Measurements from ENCODE around the gene ERC1.

DNA sequence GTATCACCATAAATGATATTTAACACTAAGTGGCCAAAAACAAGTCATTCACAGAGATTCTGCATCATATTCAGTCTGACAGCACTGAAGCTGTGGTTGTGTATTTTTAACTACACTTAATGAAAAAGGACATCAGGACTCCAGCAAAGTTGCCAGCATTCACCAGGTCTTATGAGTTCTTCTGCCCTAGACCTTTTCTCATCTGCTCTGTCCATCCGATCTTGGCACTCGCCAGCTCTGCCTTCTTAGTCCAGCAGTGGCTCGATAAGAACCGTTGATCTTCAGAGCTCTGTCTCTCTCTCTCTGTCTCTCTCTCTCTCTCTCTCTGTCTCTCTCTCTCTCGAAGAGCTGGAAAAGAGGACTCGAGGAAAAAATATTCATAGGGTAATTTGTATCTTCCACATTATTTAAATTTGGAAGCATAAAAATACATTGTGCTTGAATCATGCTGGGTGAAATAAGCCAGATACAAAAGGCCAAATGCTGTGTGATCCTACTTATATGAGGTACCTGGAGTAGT is 371.2 kb downstream of the ERC1 start:
- TF ChIP-seq, protein P1, sequence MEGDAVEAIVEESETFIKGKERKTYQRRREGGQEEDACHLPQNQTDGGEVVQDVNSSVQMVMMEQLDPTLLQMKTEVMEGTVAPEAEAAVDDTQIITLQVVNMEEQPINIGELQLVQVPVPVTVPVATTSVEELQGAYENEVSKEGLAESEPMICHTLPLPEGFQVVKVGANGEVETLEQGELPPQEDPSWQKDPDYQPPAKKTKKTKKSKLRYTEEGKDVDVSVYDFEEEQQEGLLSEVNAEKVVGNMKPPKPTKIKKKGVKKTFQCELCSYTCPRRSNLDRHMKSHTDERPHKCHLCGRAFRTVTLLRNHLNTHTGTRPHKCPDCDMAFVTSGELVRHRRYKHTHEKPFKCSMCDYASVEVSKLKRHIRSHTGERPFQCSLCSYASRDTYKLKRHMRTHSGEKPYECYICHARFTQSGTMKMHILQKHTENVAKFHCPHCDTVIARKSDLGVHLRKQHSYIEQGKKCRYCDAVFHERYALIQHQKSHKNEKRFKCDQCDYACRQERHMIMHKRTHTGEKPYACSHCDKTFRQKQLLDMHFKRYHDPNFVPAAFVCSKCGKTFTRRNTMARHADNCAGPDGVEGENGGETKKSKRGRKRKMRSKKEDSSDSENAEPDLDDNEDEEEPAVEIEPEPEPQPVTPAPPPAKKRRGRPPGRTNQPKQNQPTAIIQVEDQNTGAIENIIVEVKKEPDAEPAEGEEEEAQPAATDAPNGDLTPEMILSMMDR (IDR thresholded peaks at IDR 0.05; ENCODE audit: insufficient read depth, low read length) = no peak
- TF ChIP-seq POLR2AphosphoS5 (IDR thresholded peaks at IDR 0.05; ENCODE audit: low read depth) = no peak
